ENCODE data around the gene SRPK1. TPM values are rescaled to one million over a fixed set of nuclear protein-coding genes. Genes with fewer than 3 reads are reported as not detected.

SRPK1 gene
- total RNA-seq, 1 donor = 36.6 TPM

DNA sequence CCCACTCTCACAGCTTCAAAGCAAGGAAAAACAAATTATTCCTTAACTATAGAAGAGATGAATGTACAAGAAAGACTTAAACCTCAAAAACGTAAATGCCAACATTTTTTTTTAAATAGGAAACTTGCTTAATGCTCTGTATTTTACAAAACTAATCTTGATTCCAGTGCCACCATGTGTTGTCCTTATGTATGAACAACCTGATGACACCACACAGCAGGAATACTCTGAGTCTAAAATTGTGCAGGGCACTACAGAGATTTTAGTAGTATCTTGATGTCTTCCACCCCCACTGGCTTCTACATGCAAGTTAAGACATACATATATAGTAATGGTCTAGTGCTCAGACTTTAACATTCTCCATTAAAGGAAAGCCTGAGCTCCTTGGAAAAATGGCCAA is 46.2 kb downstream of the SRPK1 start:
- TF ChIP-seq, protein P1, sequence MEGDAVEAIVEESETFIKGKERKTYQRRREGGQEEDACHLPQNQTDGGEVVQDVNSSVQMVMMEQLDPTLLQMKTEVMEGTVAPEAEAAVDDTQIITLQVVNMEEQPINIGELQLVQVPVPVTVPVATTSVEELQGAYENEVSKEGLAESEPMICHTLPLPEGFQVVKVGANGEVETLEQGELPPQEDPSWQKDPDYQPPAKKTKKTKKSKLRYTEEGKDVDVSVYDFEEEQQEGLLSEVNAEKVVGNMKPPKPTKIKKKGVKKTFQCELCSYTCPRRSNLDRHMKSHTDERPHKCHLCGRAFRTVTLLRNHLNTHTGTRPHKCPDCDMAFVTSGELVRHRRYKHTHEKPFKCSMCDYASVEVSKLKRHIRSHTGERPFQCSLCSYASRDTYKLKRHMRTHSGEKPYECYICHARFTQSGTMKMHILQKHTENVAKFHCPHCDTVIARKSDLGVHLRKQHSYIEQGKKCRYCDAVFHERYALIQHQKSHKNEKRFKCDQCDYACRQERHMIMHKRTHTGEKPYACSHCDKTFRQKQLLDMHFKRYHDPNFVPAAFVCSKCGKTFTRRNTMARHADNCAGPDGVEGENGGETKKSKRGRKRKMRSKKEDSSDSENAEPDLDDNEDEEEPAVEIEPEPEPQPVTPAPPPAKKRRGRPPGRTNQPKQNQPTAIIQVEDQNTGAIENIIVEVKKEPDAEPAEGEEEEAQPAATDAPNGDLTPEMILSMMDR (IDR thresholded peaks at IDR 0.05; ENCODE audit: extremely low read depth, low read depth, low read length) = no peak
- H3K4me3 ChIP-seq (ENCODE audit: insufficient read depth, low read length) = no peak overlapping the region
- H4K20me1 ChIP-seq (ENCODE audit: insufficient read depth, low read length) = no peaks in the 10 kb centered on the region
- no peaks in the 10 kb centered on the region for H3K9me3 ChIP-seq (ENCODE audit: low read depth, low read length)
- H3K4me2 ChIP-seq (ENCODE audit: insufficient read depth, low read length) = no peak overlapping the region
- H3K36me3 ChIP-seq (ENCODE audit: insufficient read depth, low read length) = peaks cover 9% of the 10 kb centered on the region
- H2AFZ ChIP-seq (ENCODE audit: low read length) = no peak overlapping the region
- DNase-seq (ENCODE audit: insufficient read length, low spot score, missing footprints) = no peak
- no peaks in the 10 kb centered on the region for H3K79me2 ChIP-seq (ENCODE audit: insufficient read depth, low read length)
- no peaks in the 10 kb centered on the region for H3K27me3 ChIP-seq (ENCODE audit: insufficient read depth, low read length)
- H3K27ac ChIP-seq (ENCODE audit: low read depth, low read length) = no peak overlapping the region
- H3K4me1 ChIP-seq (ENCODE audit: insufficient read depth, low read length) = no peaks in the 10 kb centered on the region

DNA sequence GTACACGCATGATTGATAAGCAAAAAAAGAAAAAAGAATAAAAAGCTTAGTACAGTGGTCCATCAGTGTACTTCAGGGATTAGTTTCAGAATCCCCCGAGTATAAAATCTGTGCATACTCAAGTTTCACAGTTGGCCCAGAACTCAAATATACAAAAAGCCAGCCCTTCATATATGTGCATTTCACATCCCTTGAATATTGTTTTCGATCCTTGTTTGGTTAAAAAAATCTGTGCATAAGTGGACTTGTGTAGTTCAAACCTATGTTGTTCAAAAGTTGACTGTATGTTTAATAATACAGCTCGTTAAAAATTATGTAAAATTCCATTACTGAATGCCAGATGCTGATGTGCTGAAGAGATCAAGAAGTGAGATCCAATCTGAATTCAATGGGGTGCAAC is 61.5 kb downstream of the SRPK1 start:
- Histone ChIP-seq H3K27me3 (ENCODE audit: insufficient read depth, low read length) (no peaks in the 10 kb centered on the region), H3K36me3 (ENCODE audit: insufficient read depth, low read length) (peaks cover 25% of the 10 kb centered on the region), H3K4me1 (ENCODE audit: insufficient read depth, low read length) (no peaks in the 10 kb centered on the region), H3K4me2 (ENCODE audit: insufficient read depth, low read length) (no peak overlapping the region), H4K20me1 (ENCODE audit: insufficient read depth, low read length) (no peaks in the 10 kb centered on the region), H2AFZ (ENCODE audit: low read length) (no peak overlapping the region), H3K27ac (ENCODE audit: low read depth, low read length) (no peak overlapping the region), H3K79me2 (ENCODE audit: insufficient read depth, low read length) (peaks cover 2% of the 10 kb centered on the region), H3K4me3 (ENCODE audit: insufficient read depth, low read length) (no peak overlapping the region), H3K9me3 (ENCODE audit: low read depth, low read length) (no peaks in the 10 kb centered on the region)
- no peak for DNase-seq (ENCODE audit: insufficient read length, low spot score, missing footprints)
- TF ChIP-seq, protein P1 (IDR thresholded peaks at IDR 0.05; ENCODE audit: extremely low read depth, low read depth, low read length) = no peak

DNA sequence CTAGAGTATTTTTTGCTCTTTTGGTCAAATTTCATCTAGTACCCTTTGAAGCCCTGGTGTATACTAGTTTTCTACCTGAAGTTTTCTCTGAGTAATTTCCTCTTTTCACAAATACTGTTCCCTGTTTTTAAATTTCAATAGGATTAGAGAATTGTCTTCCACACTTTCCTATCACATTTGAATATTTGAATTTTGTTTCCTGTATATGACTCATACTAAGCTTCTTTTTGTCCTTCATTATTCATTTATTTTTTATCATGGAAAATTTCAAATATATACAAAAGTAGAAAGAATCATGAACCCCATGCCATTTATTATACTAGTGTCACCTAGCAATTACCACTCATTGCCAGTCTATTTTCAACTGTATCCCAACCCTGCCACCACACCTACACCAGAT is 63.0 kb downstream of the SRPK1 start:
- Histone ChIP-seq H3K27ac (ENCODE audit: low read depth, low read length) (no peak overlapping the region), H3K36me3 (ENCODE audit: insufficient read depth, low read length) (peaks cover 20% of the 10 kb centered on the region), H3K4me3 (ENCODE audit: insufficient read depth, low read length) (no peak overlapping the region), H3K4me1 (ENCODE audit: insufficient read depth, low read length) (no peaks in the 10 kb centered on the region), H3K27me3 (ENCODE audit: insufficient read depth, low read length) (no peaks in the 10 kb centered on the region), H3K9me3 (ENCODE audit: low read depth, low read length) (no peaks in the 10 kb centered on the region), H3K4me2 (ENCODE audit: insufficient read depth, low read length) (no peak overlapping the region), H3K79me2 (ENCODE audit: insufficient read depth, low read length) (peaks cover 2% of the 10 kb centered on the region), H4K20me1 (ENCODE audit: insufficient read depth, low read length) (no peaks in the 10 kb centered on the region), H2AFZ (ENCODE audit: low read length) (no peak overlapping the region)
- TF ChIP-seq, protein P1 (IDR thresholded peaks at IDR 0.05; ENCODE audit: extremely low read depth, low read depth, low read length) = no peak
- no peak for DNase-seq (ENCODE audit: insufficient read length, low spot score, missing footprints)

DNA sequence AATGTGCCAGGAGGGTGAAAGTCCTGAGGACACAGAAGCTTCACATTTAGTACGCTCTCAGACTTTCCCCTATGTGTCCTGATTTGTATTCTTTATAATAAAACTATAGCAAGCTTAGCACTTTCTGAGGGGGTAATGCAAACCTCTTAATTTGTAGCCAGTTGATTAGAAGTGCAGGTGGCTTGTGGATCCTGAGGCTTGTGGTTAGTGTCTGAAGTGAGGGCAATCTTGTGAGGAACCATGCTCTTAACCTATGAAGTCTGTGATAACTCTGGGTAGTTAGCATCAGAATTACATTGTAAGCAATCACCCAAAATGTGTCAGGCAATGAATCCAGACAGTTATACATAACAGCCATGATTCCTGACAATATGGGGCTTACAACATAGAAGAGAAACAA is 64.6 kb downstream of the SRPK1 start:
- Histone ChIP-seq H3K79me2 (ENCODE audit: insufficient read depth, low read length) (no peaks in the 10 kb centered on the region), H3K4me1 (ENCODE audit: insufficient read depth, low read length) (no peaks in the 10 kb centered on the region), H3K36me3 (ENCODE audit: insufficient read depth, low read length) (peaks cover 20% of the 10 kb centered on the region), H2AFZ (ENCODE audit: low read length) (no peak overlapping the region), H3K4me2 (ENCODE audit: insufficient read depth, low read length) (no peak overlapping the region), H3K27ac (ENCODE audit: low read depth, low read length) (no peak overlapping the region), H3K27me3 (ENCODE audit: insufficient read depth, low read length) (no peaks in the 10 kb centered on the region), H3K9me3 (ENCODE audit: low read depth, low read length) (no peaks in the 10 kb centered on the region), H3K4me3 (ENCODE audit: insufficient read depth, low read length) (no peak overlapping the region), H4K20me1 (ENCODE audit: insufficient read depth, low read length) (no peaks in the 10 kb centered on the region)
- DNase-seq (ENCODE audit: insufficient read length, low spot score, missing footprints) = no peak
- TF ChIP-seq, protein P1 (IDR thresholded peaks at IDR 0.05; ENCODE audit: extremely low read depth, low read depth, low read length) = no peak

All from osteoblast (primary cell).